ENCODE measurements around the gene RYK.

DNA sequence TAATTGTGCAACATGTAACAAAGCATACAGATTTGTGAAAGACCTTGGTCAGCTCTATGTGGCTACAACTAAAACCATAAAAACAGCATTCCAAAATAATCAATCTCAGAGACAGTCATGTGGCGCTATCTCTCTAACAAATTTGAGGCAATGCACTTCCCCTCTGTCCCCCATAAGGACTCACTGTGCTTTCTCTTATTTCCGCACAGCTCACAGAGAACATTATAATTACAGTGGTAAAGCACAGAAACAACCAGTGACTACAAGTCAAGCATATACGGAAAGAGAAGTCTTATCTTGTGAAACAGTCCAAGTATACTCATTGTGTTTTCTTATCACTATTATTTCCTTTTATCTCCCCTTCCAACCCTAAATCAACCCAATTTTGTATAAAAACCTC lies 64.3 kb downstream of the RYK start:
- TF ChIP-seq, protein P1, sequence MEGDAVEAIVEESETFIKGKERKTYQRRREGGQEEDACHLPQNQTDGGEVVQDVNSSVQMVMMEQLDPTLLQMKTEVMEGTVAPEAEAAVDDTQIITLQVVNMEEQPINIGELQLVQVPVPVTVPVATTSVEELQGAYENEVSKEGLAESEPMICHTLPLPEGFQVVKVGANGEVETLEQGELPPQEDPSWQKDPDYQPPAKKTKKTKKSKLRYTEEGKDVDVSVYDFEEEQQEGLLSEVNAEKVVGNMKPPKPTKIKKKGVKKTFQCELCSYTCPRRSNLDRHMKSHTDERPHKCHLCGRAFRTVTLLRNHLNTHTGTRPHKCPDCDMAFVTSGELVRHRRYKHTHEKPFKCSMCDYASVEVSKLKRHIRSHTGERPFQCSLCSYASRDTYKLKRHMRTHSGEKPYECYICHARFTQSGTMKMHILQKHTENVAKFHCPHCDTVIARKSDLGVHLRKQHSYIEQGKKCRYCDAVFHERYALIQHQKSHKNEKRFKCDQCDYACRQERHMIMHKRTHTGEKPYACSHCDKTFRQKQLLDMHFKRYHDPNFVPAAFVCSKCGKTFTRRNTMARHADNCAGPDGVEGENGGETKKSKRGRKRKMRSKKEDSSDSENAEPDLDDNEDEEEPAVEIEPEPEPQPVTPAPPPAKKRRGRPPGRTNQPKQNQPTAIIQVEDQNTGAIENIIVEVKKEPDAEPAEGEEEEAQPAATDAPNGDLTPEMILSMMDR (IDR thresholded peaks at IDR 0.05; ENCODE audit: insufficient read depth, low read depth, low read length) = no peak
- no peak for TF ChIP-seq EZH2 (IDR thresholded peaks at IDR 0.05; ENCODE audit: insufficient read depth, low read length)
